HCT116 (cell line): ENCODE data around the gene TTLL5.

ENCODE experiments used
- EZH2phosphoT487 ChIP-seq: fragments of 200-600 bp; IDR thresholded peaks from 2 replicates; pipeline ENCODE4 v1.6.1; 2018; ENCODE audit warnings: antibody characterized with exemption, borderline replicate concordance
- POLR2A ChIP-seq: IDR thresholded peaks from 2 replicates; pipeline ENCODE4 v1.7.0; 2011; ENCODE audit warnings: borderline replicate concordance; ENCODE audit not compliant: insufficient read depth, insufficient read length; ENCODE audit errors: extremely low read depth
- TF ChIP-seq, protein P1 (sequence below), 3 experiments: fragments of 200-600 bp in 1 of 3; sonication (generic) in 1 of 3; IDR thresholded peaks in 2 of 3; conservative IDR thresholded peaks in 1 of 3; 2 replicates each; pipeline ENCODE4 v1.5.1; 2012 to 2017; ENCODE audit warnings: low read depth in 2 of 3, low read length in 2 of 3, antibody characterized with exemption in 1 of 3, borderline replicate concordance in 1 of 3, control low read depth in 1 of 3, mild to moderate bottlenecking in 1 of 3, mixed read lengths in 1 of 3, mixed run types in 1 of 3, moderate library complexity in 1 of 3; ENCODE audit not compliant: insufficient read depth in 1 of 3
- TF ChIP-seq, protein P2 (sequence below): IDR thresholded peaks from 2 replicates; pipeline ENCODE4 v1.6.1; 2012

DNA sequence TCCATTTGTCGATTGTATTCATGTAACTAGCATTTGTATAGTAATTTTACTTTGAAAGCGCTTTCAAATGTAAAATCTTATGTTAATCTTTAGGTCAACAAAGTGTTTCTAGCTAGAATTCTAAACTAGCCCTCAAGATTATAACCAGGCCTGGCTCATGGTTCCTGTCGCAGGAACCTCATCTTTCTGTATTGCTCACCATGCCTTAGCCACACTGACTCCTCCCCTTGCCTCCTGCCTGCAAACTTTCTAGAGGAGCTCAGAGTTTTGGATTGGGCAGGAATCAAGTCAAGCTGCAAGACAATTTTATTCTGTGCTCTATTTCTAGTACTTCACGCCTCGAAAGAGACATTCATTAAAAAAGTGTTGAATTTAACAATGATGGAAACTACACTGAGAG is 220.9 kb downstream of the TTLL5 start:
- TF ChIP-seq POLR2A (no peak), EZH2phosphoT487 (no peak)
- TF ChIP-seq, protein P1, sequence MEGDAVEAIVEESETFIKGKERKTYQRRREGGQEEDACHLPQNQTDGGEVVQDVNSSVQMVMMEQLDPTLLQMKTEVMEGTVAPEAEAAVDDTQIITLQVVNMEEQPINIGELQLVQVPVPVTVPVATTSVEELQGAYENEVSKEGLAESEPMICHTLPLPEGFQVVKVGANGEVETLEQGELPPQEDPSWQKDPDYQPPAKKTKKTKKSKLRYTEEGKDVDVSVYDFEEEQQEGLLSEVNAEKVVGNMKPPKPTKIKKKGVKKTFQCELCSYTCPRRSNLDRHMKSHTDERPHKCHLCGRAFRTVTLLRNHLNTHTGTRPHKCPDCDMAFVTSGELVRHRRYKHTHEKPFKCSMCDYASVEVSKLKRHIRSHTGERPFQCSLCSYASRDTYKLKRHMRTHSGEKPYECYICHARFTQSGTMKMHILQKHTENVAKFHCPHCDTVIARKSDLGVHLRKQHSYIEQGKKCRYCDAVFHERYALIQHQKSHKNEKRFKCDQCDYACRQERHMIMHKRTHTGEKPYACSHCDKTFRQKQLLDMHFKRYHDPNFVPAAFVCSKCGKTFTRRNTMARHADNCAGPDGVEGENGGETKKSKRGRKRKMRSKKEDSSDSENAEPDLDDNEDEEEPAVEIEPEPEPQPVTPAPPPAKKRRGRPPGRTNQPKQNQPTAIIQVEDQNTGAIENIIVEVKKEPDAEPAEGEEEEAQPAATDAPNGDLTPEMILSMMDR (IDR thresholded peaks at IDR 0.05 in 2 of 3, conservative IDR thresholded peaks at IDR 0.05 in 1 of 3; ENCODE audit: borderline replicate concordance in 1 of 3, insufficient read depth in 1 of 3, low read depth in 2 of 3, low read length in 2 of 3), result no peak
- TF ChIP-seq, protein P2, sequence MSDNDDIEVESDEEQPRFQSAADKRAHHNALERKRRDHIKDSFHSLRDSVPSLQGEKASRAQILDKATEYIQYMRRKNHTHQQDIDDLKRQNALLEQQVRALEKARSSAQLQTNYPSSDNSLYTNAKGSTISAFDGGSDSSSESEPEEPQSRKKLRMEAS, result no peak
